HuH-7.5 (cell line): Measurements from ENCODE around the gene ANKRD44.

ENCODE experiments used
- DNase-seq: peaks from one replicate; pipeline ENCODE4 v3.0.0; 2011; ENCODE audit warnings: low spot score

The ANKRD44 gene

GRCh38 chr2:197322143-197322542 is 11.6 kb upstream of the ANKRD44 start:
- DNase-seq, result no peak

DNA sequence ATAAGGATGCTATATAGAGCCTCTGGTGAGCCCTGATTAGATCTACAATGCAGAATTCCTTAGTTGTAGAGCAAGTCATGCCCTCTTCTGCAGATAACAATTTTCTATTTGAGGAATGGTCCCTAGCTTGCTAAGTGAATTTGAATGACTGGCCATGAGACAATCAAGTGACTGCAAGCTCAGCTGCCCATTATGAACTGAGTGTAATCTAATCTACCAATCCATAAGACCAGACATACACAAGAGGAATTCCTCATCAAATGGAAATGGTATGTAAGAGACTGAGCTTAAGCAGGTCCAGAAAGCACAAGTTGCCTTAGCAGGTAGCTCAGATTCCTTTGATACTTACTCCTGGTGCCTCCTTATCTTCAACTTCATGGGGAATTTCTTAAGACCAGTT is 4.8 kb upstream of the ANKRD44 start:
- DNase-seq, result no peak

- DNase-seq, result no peak
Observed at GRCh38 chr2:197312186-197312585, 1.6 kb upstream of the ANKRD44 start.

DNA sequence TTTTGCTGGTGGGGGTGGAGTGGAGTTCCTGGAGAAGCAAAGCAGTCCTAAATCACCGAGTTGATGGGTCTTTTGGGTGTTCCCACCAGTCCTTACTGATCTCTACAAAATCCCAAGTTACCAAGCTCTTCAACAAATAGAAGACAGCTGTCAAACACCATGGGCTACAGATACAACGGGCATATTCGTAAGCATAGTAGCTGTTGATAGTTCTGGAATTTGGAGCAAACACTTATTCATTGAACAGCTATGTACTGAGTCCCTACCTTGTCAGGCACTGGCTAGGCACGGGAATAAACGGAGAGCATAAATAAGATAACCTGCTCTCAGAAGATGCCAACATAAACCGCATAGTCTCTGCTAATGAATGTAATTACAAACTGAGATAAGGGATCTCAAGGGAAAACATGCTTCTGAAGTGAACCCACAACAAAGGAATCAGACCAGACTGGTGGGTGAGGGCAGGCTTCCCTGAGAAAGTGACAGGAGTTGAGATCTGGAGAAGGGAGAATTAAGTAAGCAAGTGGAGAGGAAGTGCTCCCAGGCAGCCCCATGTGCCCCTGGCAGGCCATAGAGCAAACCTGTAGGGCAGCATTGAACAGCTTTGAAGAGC is 947 bp upstream of the ANKRD44 start:
- DNase-seq, result no peak

DNA sequence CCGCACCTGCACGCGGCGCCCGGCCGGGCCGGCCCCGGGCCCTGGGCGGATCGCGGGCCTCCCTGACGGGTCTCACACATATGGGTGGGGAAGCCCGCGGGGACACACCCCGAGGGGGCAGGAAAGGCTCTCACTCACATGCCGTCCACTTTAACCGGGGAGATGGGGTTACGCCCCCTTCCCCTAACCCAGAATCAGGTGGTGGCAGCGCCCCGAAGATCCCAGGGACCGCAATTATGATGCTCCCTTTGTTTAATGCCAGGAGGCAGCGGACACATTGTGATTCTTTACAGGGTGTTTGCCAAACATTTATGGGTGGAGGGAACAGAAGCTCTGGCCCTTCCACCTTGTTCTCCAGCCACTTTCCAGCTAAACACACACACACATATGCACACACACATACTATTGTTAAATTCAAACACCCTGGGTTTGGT is 424 bp upstream of the ANKRD44 start:
- no peak for DNase-seq

DNA sequence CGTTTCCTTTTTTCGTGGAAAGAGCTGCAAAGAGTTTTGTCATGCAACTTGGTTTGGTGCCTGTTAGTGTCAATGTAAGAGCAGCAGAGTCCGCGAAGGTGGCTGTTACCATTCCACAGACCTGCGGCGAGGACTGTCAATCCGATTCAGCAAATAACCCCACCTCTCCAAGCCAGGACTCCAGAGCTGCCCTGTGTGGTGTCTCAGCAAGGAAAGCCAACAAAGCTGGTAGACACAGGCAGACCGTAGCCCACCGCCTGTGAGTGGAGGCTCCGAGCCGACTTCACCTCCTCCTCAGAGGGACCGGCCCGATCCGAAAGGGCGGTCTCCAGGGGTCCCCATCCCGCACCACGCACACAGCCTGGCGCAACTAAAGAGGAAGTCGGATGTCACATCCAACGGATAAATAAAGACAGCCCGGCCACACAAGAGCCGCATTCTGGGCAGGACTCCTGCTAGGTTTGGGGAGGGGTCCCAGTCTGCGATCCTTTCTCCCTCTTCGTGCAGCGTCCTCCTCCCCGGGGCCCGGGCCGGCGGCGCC is 819 bp downstream of the ANKRD44 start:
- DNase-seq, result peak; percentile 59

- no peak for DNase-seq
Observed at GRCh38 chr2:197308996-197309690, 1.4 kb downstream of the ANKRD44 start.

GRCh38 chr2:197308585-197308984 is 2.0 kb downstream of the ANKRD44 start:
- no peak for DNase-seq

DNA sequence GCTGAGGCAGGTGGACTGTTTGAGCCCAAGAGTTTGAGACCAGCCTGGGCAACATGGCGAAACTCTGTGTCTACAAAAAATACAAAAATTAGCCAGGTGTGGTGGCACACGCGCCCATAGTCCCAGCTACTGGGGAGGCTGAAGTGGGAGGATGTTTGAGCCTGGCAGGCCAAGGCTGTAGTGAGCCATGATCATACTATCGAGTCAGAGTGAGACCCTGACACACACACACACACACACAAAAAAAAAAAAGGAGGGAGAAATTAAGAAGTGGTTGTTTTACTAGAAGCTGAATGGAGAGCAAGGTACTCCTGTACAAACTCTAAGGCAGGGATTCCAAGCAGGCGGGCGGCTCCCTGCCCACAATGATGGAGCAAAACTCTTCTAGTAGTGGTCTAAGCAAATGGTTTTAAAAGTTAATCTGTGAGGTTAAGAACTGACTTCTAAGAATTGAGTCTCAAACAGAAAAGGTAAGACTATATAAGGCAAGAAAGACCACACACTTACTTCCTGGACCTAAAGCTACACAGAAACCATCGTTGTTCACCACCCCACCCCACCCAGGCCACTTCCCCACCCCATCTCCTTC is 2.6 kb downstream of the ANKRD44 start:
- DNase-seq, result no peak

- no peak for DNase-seq
Observed at GRCh38 chr2:197307236-197307932, 3.2 kb downstream of the ANKRD44 start.

GRCh38 chr2:197306696-197307040 is 3.9 kb downstream of the ANKRD44 start:
- no peak for DNase-seq

GRCh38 chr2:197306024-197306695 is 4.4 kb downstream of the ANKRD44 start:
- no peak for DNase-seq

DNA sequence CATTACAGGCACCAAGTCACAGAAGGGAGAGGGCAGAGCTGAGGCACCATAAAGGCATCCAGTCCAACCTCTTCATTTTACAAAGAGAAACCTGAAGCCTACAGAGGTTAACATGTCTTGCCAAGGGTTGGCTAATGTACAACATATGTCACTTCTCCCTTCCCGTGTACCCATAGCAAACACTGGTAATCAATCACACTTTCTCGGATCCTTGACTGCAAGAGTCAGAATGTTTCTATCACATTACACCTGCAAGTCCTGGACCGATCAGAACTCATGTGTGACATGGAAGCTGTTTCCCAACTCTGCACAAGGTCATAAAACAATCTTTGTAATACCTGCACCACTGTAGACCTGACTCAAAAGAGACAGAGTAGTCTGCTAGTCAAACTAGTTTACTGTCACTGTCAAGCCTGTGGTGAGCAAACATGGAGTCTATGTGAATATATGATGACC is 6.0 kb downstream of the ANKRD44 start:
- DNase-seq, result no peak

DNA sequence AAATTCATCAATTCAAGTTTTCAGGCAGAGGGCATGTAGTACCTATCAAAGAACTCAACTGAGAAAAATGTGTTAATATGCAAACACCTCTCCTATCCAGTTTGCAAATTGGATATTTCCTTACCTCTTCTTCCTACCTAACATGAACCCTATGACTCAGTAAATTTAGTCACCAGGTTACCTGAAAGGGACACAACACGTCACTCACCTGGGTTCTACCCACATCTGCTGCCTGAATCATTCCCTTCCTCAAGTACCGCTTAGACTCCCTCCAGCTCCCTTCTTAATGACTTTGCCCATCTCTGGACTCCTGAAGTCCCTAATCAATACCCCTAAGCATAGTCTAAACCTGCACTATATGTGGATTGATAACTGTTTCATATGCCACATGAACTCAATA is 10.4 kb downstream of the ANKRD44 start:
- DNase-seq, result no peak

DNA sequence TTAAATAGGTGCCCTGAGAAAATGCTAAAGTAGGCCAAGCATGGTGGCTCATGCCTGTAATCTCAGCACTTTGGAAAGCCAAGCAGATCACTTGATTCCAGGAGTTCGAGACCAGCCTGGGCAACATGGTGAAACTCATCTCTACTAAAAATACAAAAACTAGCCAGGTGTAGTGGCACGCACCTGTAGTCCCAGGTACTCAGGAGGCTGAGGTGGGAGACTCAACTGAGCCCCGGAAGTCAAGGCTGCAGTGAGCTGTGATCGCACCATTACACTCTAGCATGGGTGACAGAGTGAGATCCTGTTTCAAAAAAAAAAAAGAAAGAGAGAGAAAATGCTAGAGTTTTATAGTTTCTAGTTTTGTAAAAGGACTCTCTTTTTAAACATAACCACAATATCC is 12.0 kb downstream of the ANKRD44 start:
- no peak for DNase-seq

- DNase-seq, result no peak
Observed at GRCh38 chr2:197297772-197298318, 12.7 kb downstream of the ANKRD44 start.

DNA sequence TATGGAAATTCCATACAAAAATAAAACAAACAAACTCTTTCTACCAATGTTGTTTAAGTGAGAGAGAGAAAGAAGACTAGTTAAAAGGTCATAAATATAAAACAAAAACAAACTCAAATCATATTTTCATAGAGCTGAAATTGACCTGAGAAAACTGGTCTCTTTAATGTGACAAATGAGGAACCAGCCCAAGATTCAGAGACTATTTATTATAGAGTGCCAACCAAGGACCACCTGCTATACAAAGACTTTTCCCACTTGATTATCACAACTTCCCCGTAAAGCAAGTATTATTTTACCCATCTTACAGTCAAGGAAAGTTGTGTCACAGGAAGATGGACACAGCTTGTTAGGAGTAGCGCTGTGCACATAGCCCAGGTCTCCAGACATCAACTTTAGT is 13.3 kb downstream of the ANKRD44 start:
- DNase-seq, result no peak

- no peak for DNase-seq
Observed at GRCh38 chr2:197296835-197297234, 13.7 kb downstream of the ANKRD44 start.

GRCh38 chr2:197294260-197294659 is 16.3 kb downstream of the ANKRD44 start:
- no peak for DNase-seq

DNA sequence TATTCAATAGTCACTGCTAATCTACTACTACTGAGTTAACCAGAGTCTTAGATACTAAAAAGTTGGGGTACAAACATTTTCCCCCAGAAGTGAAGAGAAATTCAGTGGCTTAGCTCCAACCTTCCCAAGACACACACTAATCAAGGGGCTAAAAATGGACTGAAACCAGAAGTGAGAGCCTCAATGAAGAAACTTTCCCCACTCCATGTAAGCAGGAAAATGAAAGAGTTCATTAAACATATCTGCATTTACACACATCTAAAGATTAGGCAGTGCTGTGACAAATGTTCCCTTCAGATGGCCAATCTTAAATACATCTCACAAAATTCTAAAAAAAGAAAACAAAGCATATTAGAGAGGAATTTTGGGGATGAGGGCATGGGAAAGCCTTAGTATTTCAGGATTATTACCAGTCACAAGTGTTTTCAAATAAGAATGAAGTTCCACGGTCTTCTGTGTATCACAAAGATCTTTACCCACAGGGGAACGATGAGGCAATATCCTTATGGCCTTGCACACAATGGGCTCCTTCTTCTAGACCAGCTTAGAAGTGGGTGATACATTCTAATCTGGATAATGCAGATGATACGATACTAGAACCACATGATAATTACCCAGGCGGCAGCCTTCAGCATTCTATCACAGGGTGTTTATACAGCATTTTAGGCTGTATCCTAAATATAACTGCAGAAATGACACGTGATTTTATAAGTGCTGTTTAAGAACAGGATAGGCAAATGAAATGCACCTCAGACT is 17.1 kb downstream of the ANKRD44 start:
- DNase-seq, result no peak

GRCh38 chr2:197292619-197293018 is 18.0 kb downstream of the ANKRD44 start:
- DNase-seq, result no peak
